ENCODE data around the gene AXDND1.

Gene AXDND1

DNA sequence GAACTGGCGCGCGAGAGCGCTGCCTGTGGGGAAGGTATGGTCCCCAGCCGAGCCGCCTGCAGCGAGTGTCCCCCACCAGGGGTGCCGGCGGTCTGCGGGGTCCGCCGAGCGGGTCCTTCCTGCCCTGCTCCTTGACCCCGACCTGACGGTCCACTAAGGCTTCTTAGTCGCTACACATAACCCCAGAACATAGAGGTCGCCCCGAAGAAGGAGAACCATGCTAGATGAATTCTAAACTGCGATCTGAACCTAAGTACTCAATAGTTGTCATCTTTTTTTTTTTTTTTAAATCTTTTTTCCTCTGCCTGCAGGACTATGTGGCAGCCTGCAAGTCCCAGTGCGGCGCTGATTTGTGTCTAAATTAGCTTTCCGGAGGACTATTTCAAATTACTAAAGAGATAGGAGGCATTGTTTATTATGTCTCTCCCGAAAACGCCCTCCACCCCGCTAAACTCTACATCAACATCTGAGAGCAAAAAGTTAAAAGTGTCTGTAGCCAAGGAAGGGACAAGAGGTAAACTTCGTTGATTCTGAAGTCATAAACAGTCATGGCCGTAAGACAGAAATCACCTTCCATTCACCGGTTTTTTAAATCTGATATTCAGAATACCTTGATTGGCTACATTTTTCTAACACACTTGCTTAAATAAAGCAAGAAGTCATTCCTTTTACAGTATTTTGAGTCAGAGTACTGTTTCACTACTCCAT is 476 bp downstream of the AXDND1 start:
- Histone ChIP-seq H3K4me2 (ENCODE audit: insufficient read depth, low read length) (peak overlapping the region; percentile 91), H3K9ac (ENCODE audit: low read depth, low read length) (peak overlapping the region; percentile 75), H3K4me3 (ENCODE audit: low read depth in 1 of 2, low read length in 2 of 2) (peak overlapping the region; percentile 55 to 94), H4K20me1 (ENCODE audit: insufficient read depth, low read length) (no peaks in the 10 kb centered on the region), H3K36me3 (ENCODE audit: insufficient read depth, low read length) (no peaks in the 10 kb centered on the region), H3K4me1 (ENCODE audit: insufficient read depth, low read length) (peaks cover 18% of the 10 kb centered on the region), H3K27ac (ENCODE audit: low read length) (peak overlapping the region; percentile 99), H2AFZ (ENCODE audit: low read depth, low read length) (peak overlapping the region; percentile 99), H3K27me3 (ENCODE audit: insufficient read depth, low read length, poor library complexity) (no peaks in the 10 kb centered on the region), H3K9me3 (ENCODE audit: insufficient read depth, low read length, severe bottlenecking) (no peaks in the 10 kb centered on the region), H3K79me2 (ENCODE audit: insufficient read depth, low read length) (no peaks in the 10 kb centered on the region)
- ATAC-seq (ENCODE audit: insufficient read depth, low read depth) (no peak), DNase-seq (no peak)
- TF ChIP-seq, protein P1, sequence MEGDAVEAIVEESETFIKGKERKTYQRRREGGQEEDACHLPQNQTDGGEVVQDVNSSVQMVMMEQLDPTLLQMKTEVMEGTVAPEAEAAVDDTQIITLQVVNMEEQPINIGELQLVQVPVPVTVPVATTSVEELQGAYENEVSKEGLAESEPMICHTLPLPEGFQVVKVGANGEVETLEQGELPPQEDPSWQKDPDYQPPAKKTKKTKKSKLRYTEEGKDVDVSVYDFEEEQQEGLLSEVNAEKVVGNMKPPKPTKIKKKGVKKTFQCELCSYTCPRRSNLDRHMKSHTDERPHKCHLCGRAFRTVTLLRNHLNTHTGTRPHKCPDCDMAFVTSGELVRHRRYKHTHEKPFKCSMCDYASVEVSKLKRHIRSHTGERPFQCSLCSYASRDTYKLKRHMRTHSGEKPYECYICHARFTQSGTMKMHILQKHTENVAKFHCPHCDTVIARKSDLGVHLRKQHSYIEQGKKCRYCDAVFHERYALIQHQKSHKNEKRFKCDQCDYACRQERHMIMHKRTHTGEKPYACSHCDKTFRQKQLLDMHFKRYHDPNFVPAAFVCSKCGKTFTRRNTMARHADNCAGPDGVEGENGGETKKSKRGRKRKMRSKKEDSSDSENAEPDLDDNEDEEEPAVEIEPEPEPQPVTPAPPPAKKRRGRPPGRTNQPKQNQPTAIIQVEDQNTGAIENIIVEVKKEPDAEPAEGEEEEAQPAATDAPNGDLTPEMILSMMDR (IDR thresholded peaks at IDR 0.05; ENCODE audit: borderline replicate concordance, extremely low read depth, low read length, poor library complexity, severe bottlenecking): no peak
- no peak for TF ChIP-seq EZH2 (IDR thresholded peaks at IDR 0.05; ENCODE audit: borderline replicate concordance, low read depth, low read length, severe bottlenecking)

DNA sequence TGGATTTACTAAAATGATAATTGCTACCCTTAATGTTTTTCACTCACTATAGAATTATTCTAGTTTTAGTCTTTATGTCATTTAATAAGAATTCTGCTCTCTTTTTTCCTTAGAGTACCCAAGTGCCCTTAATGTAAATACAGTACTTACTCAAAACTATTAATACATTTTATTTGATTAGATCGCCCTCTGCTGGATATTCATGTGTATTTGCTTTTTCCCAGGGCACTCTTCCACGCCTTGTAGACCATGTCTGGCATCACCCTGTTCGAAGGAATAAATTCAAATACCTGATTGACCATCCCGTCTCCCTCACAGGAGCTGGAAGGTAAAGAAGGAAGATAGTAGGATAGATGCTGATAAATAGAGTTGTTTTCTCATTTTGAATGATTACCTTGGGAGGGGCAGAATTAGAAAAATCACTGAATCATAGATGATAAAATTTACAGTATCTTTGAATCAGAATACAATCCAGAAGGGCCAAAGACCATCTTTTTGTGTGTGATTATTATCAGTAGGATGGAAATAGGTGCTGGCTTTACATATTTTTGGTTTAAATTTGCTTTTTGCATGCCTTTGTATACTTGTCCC is 4.1 kb downstream of the AXDND1 start:
- DNase-seq (peak; percentile 46), ATAC-seq (ENCODE audit: insufficient read depth, low read depth) (peak; percentile 54)
- Histone ChIP-seq H3K4me3 (ENCODE audit: low read depth in 1 of 2, low read length in 2 of 2) (no peak overlapping the region), H3K9me3 (ENCODE audit: insufficient read depth, low read length, severe bottlenecking) (no peaks in the 10 kb centered on the region), H3K9ac (ENCODE audit: low read depth, low read length) (no peak overlapping the region), H3K4me2 (ENCODE audit: insufficient read depth, low read length) (no peak overlapping the region), H3K27me3 (ENCODE audit: insufficient read depth, low read length, poor library complexity) (no peaks in the 10 kb centered on the region), H3K4me1 (ENCODE audit: insufficient read depth, low read length) (peaks cover 16% of the 10 kb centered on the region), H3K79me2 (ENCODE audit: insufficient read depth, low read length) (no peaks in the 10 kb centered on the region), H3K27ac (ENCODE audit: low read length) (no peak overlapping the region), H2AFZ (ENCODE audit: low read depth, low read length) (no peak overlapping the region), H4K20me1 (ENCODE audit: insufficient read depth, low read length) (no peaks in the 10 kb centered on the region), H3K36me3 (ENCODE audit: insufficient read depth, low read length) (no peaks in the 10 kb centered on the region)
- TF ChIP-seq, protein P1 (IDR thresholded peaks at IDR 0.05; ENCODE audit: borderline replicate concordance, extremely low read depth, low read length, poor library complexity, severe bottlenecking): peak; percentile 89
- TF ChIP-seq EZH2 (IDR thresholded peaks at IDR 0.05; ENCODE audit: borderline replicate concordance, low read depth, low read length, severe bottlenecking): no peak

DNA sequence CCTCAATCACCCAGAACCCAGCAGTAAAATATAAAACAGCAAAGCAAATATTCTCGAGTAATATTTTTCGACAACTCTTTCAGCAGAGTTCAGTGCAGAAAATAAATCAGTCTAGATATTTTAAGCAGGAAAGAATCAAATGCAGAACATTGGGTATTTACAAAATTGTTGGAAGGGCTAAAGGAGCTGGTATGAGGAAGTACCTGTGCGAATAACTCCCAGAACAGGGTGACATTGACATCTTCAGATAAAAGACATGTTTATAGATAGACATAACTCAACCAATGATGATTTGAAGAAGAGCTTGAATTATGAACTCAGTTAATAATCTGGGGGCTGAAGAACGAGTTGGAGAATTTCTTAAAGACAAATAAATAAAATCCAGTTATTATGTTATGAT is 6.4 kb downstream of the AXDND1 start:
- DNase-seq: no peak
- no peak for ATAC-seq (ENCODE audit: insufficient read depth, low read depth)

More for the DNA sequence above, 6.4 kb downstream of the AXDND1 start:
- Histone ChIP-seq H3K4me3 (ENCODE audit: low read depth in 1 of 2, low read length in 2 of 2) (no peak overlapping the region), H3K4me2 (ENCODE audit: insufficient read depth, low read length) (no peak overlapping the region), H2AFZ (ENCODE audit: low read depth, low read length) (no peak overlapping the region), H3K79me2 (ENCODE audit: insufficient read depth, low read length) (no peaks in the 10 kb centered on the region), H4K20me1 (ENCODE audit: insufficient read depth, low read length) (no peaks in the 10 kb centered on the region), H3K27me3 (ENCODE audit: insufficient read depth, low read length, poor library complexity) (no peaks in the 10 kb centered on the region), H3K9ac (ENCODE audit: low read depth, low read length) (no peak overlapping the region), H3K36me3 (ENCODE audit: insufficient read depth, low read length) (no peaks in the 10 kb centered on the region), H3K4me1 (ENCODE audit: insufficient read depth, low read length) (no peaks in the 10 kb centered on the region), H3K27ac (ENCODE audit: low read length) (no peak overlapping the region), H3K9me3 (ENCODE audit: insufficient read depth, low read length, severe bottlenecking) (no peaks in the 10 kb centered on the region)
- TF ChIP-seq EZH2 (IDR thresholded peaks at IDR 0.05; ENCODE audit: borderline replicate concordance, low read depth, low read length, severe bottlenecking): no peak
- TF ChIP-seq, protein P1 (IDR thresholded peaks at IDR 0.05; ENCODE audit: borderline replicate concordance, extremely low read depth, low read length, poor library complexity, severe bottlenecking): no peak

All from DND-41 (cell line).